WTC11 (cell line): ENCODE measurements around the gene DIP2A. TPM values are rescaled to one million over a fixed set of nuclear protein-coding genes. Genes with fewer than 3 reads are reported as not detected.

ENCODE experiments used
- ATAC-seq: fragments of 200-7000 bp; cut with Tn5 transposase; 2 replicates; pipeline ENCODE4 v1.10.0; 2021; ENCODE audit warnings: mild to moderate bottlenecking, moderate library complexity
- CTCF ChIA-PET: fragments of 300-600 bp; sonication (Branson Sonifier 250); formaldehyde crosslinking; loops from one replicate; lab custom pipeline; 2021; ENCODE audit warnings: antibody characterized with exemption; lab: Charles Lee
- POLR2A ChIA-PET: fragments of 350-600 bp; sonication (Branson Sonifier 250); formaldehyde crosslinking; loops from one replicate; lab custom pipeline; 2021; ENCODE audit warnings: antibody characterized with exemption; lab: Charles Lee
- DNase-seq: peaks from one replicate; pipeline ENCODE4 v3.0.0; 2021; ENCODE audit warnings: low spot score
- H3K27ac Mint-ChIP-seq: 2 replicates; pipeline ENCODE4 v1.8.0; 2021; ENCODE audit warnings: mixed read lengths
- H3K27me3 Mint-ChIP-seq: 2 replicates; pipeline ENCODE4 v1.8.0; 2021; ENCODE audit warnings: low read depth, mild to moderate bottlenecking, moderate library complexity, mixed read lengths
- H3K36me3 Mint-ChIP-seq: 2 replicates; pipeline ENCODE4 v1.8.0; 2021; ENCODE audit warnings: mixed read lengths
- H3K4me1 Mint-ChIP-seq: 2 replicates; pipeline ENCODE4 v1.8.0; 2022; ENCODE audit warnings: mixed read lengths
- H3K4me3 Mint-ChIP-seq: 2 replicates; pipeline ENCODE4 v1.8.0; 2021; ENCODE audit warnings: mild to moderate bottlenecking, moderate library complexity, mixed read lengths
- H3K9me3 Mint-ChIP-seq: 2 replicates; pipeline ENCODE4 v1.8.0; 2021; ENCODE audit warnings: mixed read lengths
- ATF2 ChIP-seq: sonication (generic); formaldehyde crosslinking; IDR thresholded peaks from 2 replicates; pipeline ENCODE4 v1.8.1; 2022; ENCODE audit warnings: low read depth, missing genetic modification reagents, borderline replicate concordance
- ATF3 ChIP-seq: sonication (generic); formaldehyde crosslinking; conservative IDR thresholded peaks from 2 replicates; pipeline ENCODE4 v1.8.1; 2022; ENCODE audit warnings: mild to moderate bottlenecking, missing genetic modification reagents
- E2F1 ChIP-seq: sonication (generic); formaldehyde crosslinking; IDR thresholded peaks from 2 replicates; pipeline ENCODE4 v1.8.0; 2022; ENCODE audit warnings: mild to moderate bottlenecking, missing genetic modification reagents
- FOXP1 ChIP-seq: sonication (generic); formaldehyde crosslinking; IDR thresholded peaks from 2 replicates; pipeline ENCODE4 v1.8.0; 2022; ENCODE audit warnings: missing genetic modification reagents, mild to moderate bottlenecking, moderate library complexity, borderline replicate concordance
- GTF2I ChIP-seq: fragments of 250-450 bp; sonication (Bioruptor Pico); conservative IDR thresholded peaks from 2 replicates; pipeline ENCODE4 v1.4.0; 2021; ENCODE audit warnings: mild to moderate bottlenecking
- IRF2 ChIP-seq: sonication (generic); formaldehyde crosslinking; IDR thresholded peaks from 2 replicates; pipeline ENCODE4 v1.8.0; 2022; ENCODE audit warnings: low read depth, missing genetic modification reagents, borderline replicate concordance
- JUN ChIP-seq: sonication (generic); formaldehyde crosslinking; IDR thresholded peaks from 2 replicates; pipeline ENCODE4 v1.8.0; 2023; ENCODE audit warnings: mild to moderate bottlenecking, missing genetic modification reagents
- KAT7 ChIP-seq: sonication (generic); formaldehyde crosslinking; IDR thresholded peaks from 2 replicates; pipeline ENCODE4 v1.8.1; 2023; ENCODE audit warnings: missing genetic modification reagents, mild to moderate bottlenecking, borderline replicate concordance
- PRDM15 ChIP-seq: sonication (generic); formaldehyde crosslinking; IDR thresholded peaks from 2 replicates; pipeline ENCODE4 v1.8.0; 2022; ENCODE audit warnings: missing genetic modification reagents
- USF2 ChIP-seq: sonication (generic); formaldehyde crosslinking; IDR thresholded peaks from 2 replicates; pipeline ENCODE4 v1.8.1; 2023; ENCODE audit warnings: mild to moderate bottlenecking, missing genetic modification reagents, moderate library complexity
- ZNF121 ChIP-seq: sonication (generic); formaldehyde crosslinking; IDR thresholded peaks from 2 replicates; pipeline ENCODE4 v1.8.0; 2023; ENCODE audit warnings: missing genetic modification reagents
- ZNF138 ChIP-seq: sonication (generic); formaldehyde crosslinking; conservative IDR thresholded peaks from 2 replicates; pipeline ENCODE4 v1.8.1; 2022; ENCODE audit warnings: mild to moderate bottlenecking, moderate library complexity, missing genetic modification reagents
- ZNF423 ChIP-seq: fragments of 250-450 bp; sonication (Bioruptor Pico); IDR thresholded peaks from 2 replicates; pipeline ENCODE4 v2.1.2; 2022; ENCODE audit warnings: mild to moderate bottlenecking, moderate library complexity
- ZNF512 ChIP-seq: sonication (generic); formaldehyde crosslinking; IDR thresholded peaks from 2 replicates; pipeline ENCODE4 v1.8.1; 2022; ENCODE audit warnings: missing genetic modification reagents, borderline replicate concordance
- ZNF532 ChIP-seq: fragments of 250-450 bp; sonication (Bioruptor Pico); IDR thresholded peaks from 2 replicates; pipeline ENCODE4 v1.9.0; 2021; ENCODE audit warnings: mild to moderate bottlenecking, borderline replicate concordance
- total RNA-seq: library from RNA; stranded (reverse); gene quantifications from 3 replicates; pipeline ENCODE4 v1.2.3, GENCODE V29; 2021

The DIP2A gene
- total RNA-seq, 1 experiment from 2014 or later, result 39.4 TPM

GRCh38 chr21:46491553-46491952 is 32.9 kb downstream of the DIP2A start (continued):
- TF ChIP-seq ZNF532 (CRISPR knock-in tag), result no peak
- TF ChIP-seq JUN (CRISPR knock-in tag), result no peak
- TF ChIP-seq ATF3 (CRISPR knock-in tag), result no peak
- TF ChIP-seq ATF2 (CRISPR knock-in tag), result no peak
- no peak for TF ChIP-seq ZNF138 (CRISPR knock-in tag)

GRCh38 chr21:46492851-46493250 is 34.2 kb downstream of the DIP2A start:
- H3K27me3 Mint-ChIP-seq, result no peaks in the 10 kb centered on the region
- H3K4me3 Mint-ChIP-seq, result no peak overlapping the region
- H3K9me3 Mint-ChIP-seq, result no peaks in the 10 kb centered on the region
- ATAC-seq (no peak), DNase-seq (no peak)
- ChIA-PET POLR2A (no interaction called here), CTCF (no interaction called here)
- peaks cover 3% of the 10 kb centered on the region; the same call in 1 of the 2 replicates for H3K4me1 Mint-ChIP-seq
- no peak for TF ChIP-seq ATF3 (CRISPR knock-in tag)
- no peak for TF ChIP-seq GTF2I
- TF ChIP-seq FOXP1 (CRISPR knock-in tag), result no peak
- TF ChIP-seq KAT7, result no peak
- H3K36me3 Mint-ChIP-seq, result peaks cover 10% of the 10 kb centered on the region
- H3K27ac Mint-ChIP-seq, result no peak overlapping the region

GRCh38 chr21:46493828-46494227 is 35.1 kb downstream of the DIP2A start:
- POLR2A ChIA-PET, result no interaction called here
- TF ChIP-seq USF2 (CRISPR knock-in tag) (no peak), PRDM15 (CRISPR knock-in tag) (no peak), ZNF512 (CRISPR knock-in tag) (no peak), ZNF121 (CRISPR knock-in tag) (no peak), IRF2 (CRISPR knock-in tag) (no peak), E2F1 (no peak), ZNF423 (CRISPR knock-in tag) (no peak)

More at GRCh38 chr21:46493828-46494227, 35.1 kb downstream of the DIP2A start:
- Mint-ChIP-seq H3K36me3 (peaks cover 17% of the 10 kb centered on the region), H3K4me1 (peaks cover 3% of the 10 kb centered on the region; the same call in 1 of the 2 replicates), H3K4me3 (no peak overlapping the region), H3K9me3 (no peaks in the 10 kb centered on the region), H3K27ac (no peak overlapping the region), H3K27me3 (no peaks in the 10 kb centered on the region)
- DNase-seq (no peak), ATAC-seq (no peak)
- CTCF ChIA-PET, result no interaction called here
